Adipocyte (in vitro differentiated cells): ENCODE results near the gene UGGT2.

ENCODE experiments used
- DNase-seq: peaks from one replicate; pipeline ENCODE4 v3.0.0-alpha.2; 2015; ENCODE audit warnings: low read depth
- H3K27me3 ChIP-seq: replicated peaks from 2 replicates; pipeline ENCODE4 v1.7.0; 2013; ENCODE audit warnings: mild to moderate bottlenecking, low read length, moderate library complexity; ENCODE audit not compliant: control insufficient read depth, insufficient read depth
- H3K36me3 ChIP-seq: 2 replicates; pipeline ENCODE4 v1.7.0; 2013; ENCODE audit warnings: low read length, mild to moderate bottlenecking, moderate library complexity; ENCODE audit not compliant: control insufficient read depth, insufficient read depth, severe bottlenecking
- H3K4me1 ChIP-seq: 2 replicates; pipeline ENCODE4 v1.7.0; 2013; ENCODE audit warnings: mild to moderate bottlenecking, low read length, moderate library complexity; ENCODE audit not compliant: control insufficient read depth, insufficient read depth
- H3K4me3 ChIP-seq: 2 replicates; pipeline ENCODE4 v1.7.0; 2013; ENCODE audit warnings: mild to moderate bottlenecking, low read length, moderate library complexity
- H3K9ac ChIP-seq: 2 replicates; pipeline ENCODE4 v1.7.0; 2013; ENCODE audit warnings: mild to moderate bottlenecking, low read length, moderate library complexity
- H3K9me3 ChIP-seq: 2 replicates; pipeline ENCODE4 v1.7.0; 2013; ENCODE audit warnings: mild to moderate bottlenecking, low read length, moderate library complexity; ENCODE audit not compliant: control insufficient read depth

Gene UGGT2

DNA sequence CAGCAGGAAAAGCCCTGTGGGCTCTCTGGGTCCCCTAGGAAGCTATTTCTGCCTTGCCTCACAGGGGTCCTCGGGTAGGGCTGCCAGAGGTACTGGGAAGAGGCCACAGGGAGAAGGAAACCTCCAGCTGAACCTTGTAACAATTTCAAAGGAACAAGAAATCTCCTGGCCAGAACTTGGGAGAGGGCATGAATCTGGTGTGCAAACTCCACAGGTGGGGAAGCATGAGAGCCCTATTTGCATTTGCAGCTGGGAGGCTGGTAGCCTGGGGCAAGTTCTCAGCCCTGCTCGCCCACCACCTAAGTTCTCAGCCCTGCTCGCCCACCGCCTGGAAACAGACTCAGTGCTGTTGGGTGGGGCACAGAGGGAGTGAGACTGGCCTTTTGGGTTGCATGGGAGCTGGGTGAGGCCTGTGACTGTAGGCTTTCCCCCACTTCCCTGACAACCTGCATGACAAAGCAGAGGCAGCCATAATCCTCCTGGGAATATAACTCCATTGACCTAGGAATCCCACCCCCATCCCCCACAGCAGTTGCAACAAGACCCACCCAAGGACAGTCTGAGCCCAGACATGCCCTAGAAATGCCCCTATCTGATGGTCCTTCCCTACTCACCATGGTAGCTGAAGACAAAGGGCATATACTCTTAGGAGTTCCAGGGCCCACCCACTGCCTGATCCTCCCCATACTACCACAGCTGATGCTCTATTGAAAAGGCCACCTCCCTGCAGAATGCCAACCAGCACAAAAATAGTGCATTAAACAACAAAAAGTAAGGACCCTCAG is 11.7 kb downstream of the UGGT2 start:
- H3K36me3 ChIP-seq: no peaks in the 10 kb centered on the region
- H3K4me3 ChIP-seq: no peak overlapping the region
- DNase-seq: no peak
- no peak overlapping the region for H3K9ac ChIP-seq
- peaks cover 4% of the 10 kb centered on the region for H3K4me1 ChIP-seq
- H3K9me3 ChIP-seq: peaks cover 5% of the 10 kb centered on the region
- no peaks in the 10 kb centered on the region for H3K27me3 ChIP-seq

DNA sequence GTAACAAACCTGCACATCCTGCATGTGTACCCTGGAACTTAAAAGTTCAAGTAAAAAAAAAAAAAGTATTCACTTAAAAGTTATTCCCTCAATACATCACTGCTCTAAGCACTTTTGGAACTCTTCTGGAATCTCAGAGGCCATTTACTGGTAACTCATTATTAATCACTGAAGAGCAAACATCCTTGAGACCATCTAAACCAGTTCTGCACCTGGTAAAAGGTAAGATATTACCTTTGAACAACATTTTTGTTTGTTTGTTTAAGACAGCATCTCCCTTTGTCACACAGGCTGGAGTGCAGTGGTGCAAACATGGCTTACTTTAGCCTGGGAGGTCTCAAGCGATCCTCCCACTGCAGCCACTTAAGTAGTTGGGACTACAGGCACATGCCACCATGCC is 16.7 kb downstream of the UGGT2 start:
- Histone ChIP-seq H3K4me3 (no peak overlapping the region), H3K27me3 (no peaks in the 10 kb centered on the region), H3K9ac (no peak overlapping the region), H3K36me3 (no peaks in the 10 kb centered on the region), H3K9me3 (no peaks in the 10 kb centered on the region), H3K4me1 (peaks cover 4% of the 10 kb centered on the region)
- no peak for DNase-seq

- no peaks in the 10 kb centered on the region for H3K36me3 ChIP-seq
- no peaks in the 10 kb centered on the region for H3K9me3 ChIP-seq
- no peak overlapping the region for H3K9ac ChIP-seq
- H3K27me3 ChIP-seq: no peaks in the 10 kb centered on the region
- no peak for DNase-seq
- no peaks in the 10 kb centered on the region for H3K4me1 ChIP-seq
- no peak overlapping the region for H3K4me3 ChIP-seq
Observed at GRCh38 chr13:96034662-96035061, 18.5 kb downstream of the UGGT2 start.

DNA sequence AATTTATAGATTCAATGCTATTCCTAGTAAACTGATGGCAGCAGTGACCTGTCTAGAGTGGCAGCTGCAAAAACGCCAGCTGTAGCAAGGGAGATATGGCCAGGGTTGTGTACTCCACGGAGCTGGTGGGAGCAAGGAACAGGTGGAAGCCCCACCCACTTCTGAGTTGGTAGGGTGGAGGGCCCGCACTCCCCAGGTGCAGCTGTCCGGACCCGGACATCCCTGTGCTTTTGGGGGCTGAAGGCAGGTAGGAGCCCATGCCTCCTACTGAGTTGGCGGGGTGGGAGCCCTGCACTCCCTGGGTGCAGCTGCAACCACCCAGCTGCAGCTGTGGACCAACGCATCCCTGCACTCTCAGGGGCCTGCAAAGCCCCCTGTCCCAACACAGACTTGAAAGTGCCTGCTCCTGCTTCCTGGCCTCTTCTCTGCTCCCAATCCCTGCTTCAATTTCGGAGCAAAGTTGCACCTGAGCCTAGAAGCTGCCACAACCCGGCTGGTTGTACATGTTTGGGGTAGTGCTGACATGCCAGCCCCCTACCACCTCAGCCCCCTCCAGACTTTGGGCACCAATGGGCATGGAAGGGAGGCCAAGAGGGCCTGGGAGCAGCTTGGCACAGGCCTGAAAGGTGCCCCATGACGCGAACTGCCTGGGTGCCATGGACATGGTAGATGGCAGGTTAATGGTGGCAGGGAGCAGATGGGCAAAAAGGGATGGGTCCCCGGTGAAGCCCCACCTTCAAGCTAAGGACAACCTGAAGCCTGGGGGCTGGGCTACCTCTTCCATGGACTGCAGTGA is 19.8 kb downstream of the UGGT2 start:
- Histone ChIP-seq H3K27me3 (no peaks in the 10 kb centered on the region), H3K9ac (no peak overlapping the region), H3K4me3 (no peak overlapping the region), H3K9me3 (no peaks in the 10 kb centered on the region), H3K4me1 (no peaks in the 10 kb centered on the region), H3K36me3 (no peaks in the 10 kb centered on the region)
- no peak for DNase-seq

DNA sequence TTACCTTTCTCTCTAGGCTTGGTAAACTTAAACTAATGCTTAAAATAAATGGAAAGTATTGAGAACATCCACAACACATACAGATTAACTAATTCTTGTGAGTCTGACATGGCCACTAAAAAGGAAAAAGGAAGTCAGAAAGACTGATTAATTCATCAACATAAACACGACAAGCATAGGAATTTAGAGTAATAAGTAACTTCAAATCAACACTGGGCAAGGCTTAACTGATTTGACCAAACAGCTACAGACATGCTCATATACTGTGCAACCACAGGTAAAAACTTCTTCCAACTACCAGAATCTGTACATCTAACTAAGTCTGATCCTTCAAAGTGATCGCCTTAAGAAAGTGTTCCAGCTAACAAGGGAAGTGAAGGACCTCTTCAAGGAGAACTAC is 20.5 kb downstream of the UGGT2 start:
- H3K4me3 ChIP-seq: no peak overlapping the region
- H3K27me3 ChIP-seq: no peaks in the 10 kb centered on the region
- DNase-seq: no peak
- no peaks in the 10 kb centered on the region for H3K9me3 ChIP-seq
- no peaks in the 10 kb centered on the region for H3K36me3 ChIP-seq
- H3K4me1 ChIP-seq: no peaks in the 10 kb centered on the region
- no peak overlapping the region for H3K9ac ChIP-seq

DNA sequence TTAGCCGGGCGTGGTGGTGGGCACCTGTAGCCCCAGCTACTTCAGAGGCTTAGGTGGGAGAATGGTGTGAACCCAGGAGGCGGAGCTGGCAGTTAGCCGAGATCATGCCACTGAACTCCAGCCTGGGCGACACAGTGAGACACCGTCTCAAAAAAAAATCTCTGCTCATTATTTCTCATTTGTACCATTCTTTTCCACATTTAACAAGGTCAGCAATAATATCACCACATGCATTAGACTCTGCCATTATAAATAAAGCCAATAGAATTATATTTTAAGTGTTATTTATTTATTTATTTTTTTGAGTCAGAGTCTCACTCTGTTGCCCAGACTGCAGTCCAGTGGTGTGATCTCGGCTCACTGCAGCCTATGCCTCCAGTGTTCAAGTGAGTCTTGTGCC is 24.2 kb downstream of the UGGT2 start:
- Histone ChIP-seq H3K36me3 (peaks cover 7% of the 10 kb centered on the region), H3K4me3 (no peak overlapping the region), H3K9me3 (no peaks in the 10 kb centered on the region), H3K27me3 (no peaks in the 10 kb centered on the region), H3K9ac (no peak overlapping the region), H3K4me1 (peaks cover 13% of the 10 kb centered on the region)
- DNase-seq: no peak

DNA sequence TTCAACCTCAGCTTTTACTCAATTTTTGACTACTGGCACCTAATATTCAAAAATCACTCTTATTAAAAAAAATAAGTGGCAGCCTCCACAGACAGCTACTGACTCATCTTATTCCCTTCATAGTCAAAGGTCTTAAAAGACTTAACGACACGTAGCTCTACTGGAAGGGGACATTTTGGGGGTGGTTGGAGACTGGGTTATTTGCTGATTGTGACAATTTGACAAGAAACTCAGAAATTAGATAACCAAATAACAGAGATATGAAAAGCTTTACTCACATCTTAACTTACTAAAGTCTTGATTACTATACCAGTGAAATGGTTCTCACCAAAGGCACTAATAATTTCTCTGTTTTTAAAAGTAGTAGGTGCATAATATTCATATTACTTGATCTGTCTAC is 25.7 kb downstream of the UGGT2 start:
- peaks cover 13% of the 10 kb centered on the region for H3K4me1 ChIP-seq
- DNase-seq: no peak
- H3K27me3 ChIP-seq: no peaks in the 10 kb centered on the region
- no peak overlapping the region for H3K4me3 ChIP-seq
- peaks cover 11% of the 10 kb centered on the region for H3K36me3 ChIP-seq
- H3K9ac ChIP-seq: no peak overlapping the region
- H3K9me3 ChIP-seq: no peaks in the 10 kb centered on the region

DNA sequence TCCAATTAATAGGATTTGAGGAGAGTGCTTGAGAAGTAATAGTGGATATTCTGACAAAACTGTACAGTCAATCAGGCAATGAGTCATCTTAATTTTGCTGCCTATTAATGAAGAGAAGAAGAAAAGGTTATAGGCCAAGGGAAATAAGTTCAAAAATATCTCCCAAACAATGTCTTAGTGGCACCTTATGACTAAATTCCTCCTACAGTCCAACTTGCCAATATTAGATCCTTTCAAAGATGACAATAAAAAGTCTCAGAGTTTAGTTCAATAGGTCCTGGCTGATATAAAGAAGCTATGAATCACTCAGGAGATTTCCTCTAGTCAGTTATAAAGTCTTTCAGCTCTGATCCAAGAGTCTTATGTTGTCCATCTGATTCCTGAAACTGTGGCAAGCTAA is 27.9 kb downstream of the UGGT2 start:
- no peak overlapping the region for H3K9ac ChIP-seq
- H3K27me3 ChIP-seq: no peaks in the 10 kb centered on the region
- no peak overlapping the region for H3K4me3 ChIP-seq
- H3K36me3 ChIP-seq: peaks cover 11% of the 10 kb centered on the region
- peaks cover 13% of the 10 kb centered on the region for H3K4me1 ChIP-seq
- DNase-seq: peak; percentile 6
- no peaks in the 10 kb centered on the region for H3K9me3 ChIP-seq

DNA sequence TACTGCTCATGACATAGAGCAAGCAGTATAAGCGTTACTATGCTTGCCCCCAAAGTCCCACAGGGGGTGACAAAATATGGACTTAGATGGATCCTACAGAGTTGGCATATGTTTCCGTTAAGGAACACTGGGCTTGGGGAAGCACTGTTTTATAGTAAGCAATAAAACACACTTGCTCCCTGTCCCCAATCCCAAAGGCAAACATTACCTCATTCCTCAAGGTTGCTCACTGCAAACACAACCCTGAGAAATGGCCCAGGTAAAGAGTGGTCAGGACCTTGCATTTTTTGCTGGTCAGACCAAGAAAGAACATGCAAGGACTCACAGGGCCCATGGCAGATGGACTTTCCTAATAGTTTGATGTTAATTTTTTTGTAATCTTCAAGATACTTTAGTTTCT is 32.3 kb downstream of the UGGT2 start:
- peaks cover 5% of the 10 kb centered on the region for H3K9me3 ChIP-seq
- no peak overlapping the region for H3K9ac ChIP-seq
- peaks cover 16% of the 10 kb centered on the region for H3K36me3 ChIP-seq
- peaks cover 13% of the 10 kb centered on the region for H3K4me1 ChIP-seq
- H3K4me3 ChIP-seq: no peak overlapping the region
- no peak for DNase-seq
- no peaks in the 10 kb centered on the region for H3K27me3 ChIP-seq

DNA sequence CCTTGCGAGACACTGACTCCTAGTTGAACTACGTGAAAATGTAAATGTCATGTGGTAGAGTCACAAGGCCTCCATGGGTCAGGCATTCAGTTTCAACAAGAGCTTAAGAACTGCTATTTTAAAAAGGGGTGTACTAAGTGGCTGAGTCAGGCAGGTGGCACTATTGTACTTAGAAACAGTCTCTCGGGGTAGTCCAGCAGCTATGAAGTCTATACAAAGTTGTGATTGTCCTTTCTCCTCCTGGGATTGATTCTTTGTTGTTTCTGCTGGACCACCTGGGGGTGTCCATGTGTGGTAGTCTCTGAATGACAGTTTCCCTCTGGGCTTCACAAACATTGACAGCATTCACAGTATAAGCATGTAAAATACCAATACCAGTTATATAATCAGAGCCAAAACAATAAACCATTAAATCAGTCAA is 33.0 kb downstream of the UGGT2 start:
- peak; percentile 81 for DNase-seq
- Histone ChIP-seq H3K36me3 (peaks cover 16% of the 10 kb centered on the region), H3K9ac (no peak overlapping the region), H3K27me3 (no peaks in the 10 kb centered on the region), H3K4me3 (no peak overlapping the region), H3K9me3 (peaks cover 8% of the 10 kb centered on the region), H3K4me1 (peaks cover 5% of the 10 kb centered on the region)

DNA sequence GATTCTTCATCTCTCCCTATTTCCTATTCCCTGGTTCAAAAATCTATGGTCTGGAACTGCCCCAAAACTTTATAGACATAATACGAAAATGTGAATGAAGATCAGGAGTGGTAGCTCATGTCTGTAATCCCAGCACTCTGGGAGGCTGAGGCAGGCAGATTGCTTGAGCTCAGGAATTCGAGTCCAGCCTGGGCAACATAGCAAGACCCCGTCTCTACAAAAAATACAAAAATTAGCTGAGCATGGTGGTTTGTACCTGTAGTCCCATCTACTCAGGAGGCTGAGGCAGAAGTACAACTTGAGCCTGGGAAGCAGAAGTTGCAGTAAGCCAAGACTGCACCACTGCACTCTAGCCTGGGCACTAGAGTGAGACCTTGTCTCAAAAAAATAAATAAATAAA is 35.1 kb downstream of the UGGT2 start:
- no peak for DNase-seq
- Histone ChIP-seq H3K4me3 (no peak overlapping the region), H3K9me3 (peaks cover 8% of the 10 kb centered on the region), H3K27me3 (no peaks in the 10 kb centered on the region), H3K4me1 (no peaks in the 10 kb centered on the region), H3K36me3 (peaks cover 5% of the 10 kb centered on the region), H3K9ac (no peak overlapping the region)
